ENCODE measurements around the gene MBOAT2.

The MBOAT2 gene

GRCh38 chr2:8886876-8887275 is 116.6 kb downstream of the MBOAT2 start:
- Histone ChIP-seq H3K4me1 (ENCODE audit: control insufficient read depth, low read length) (peaks cover 31% of the 10 kb centered on the region), H3K27ac (ENCODE audit: low read depth, low read length) (no peak overlapping the region), H3K4me3 (ENCODE audit: low read length) (no peak overlapping the region), H3K79me2 (ENCODE audit: control insufficient read depth, low read length) (no peaks in the 10 kb centered on the region), H3K36me3 (ENCODE audit: control insufficient read depth, low read length) (no peaks in the 10 kb centered on the region), H3K9me3 (ENCODE audit: control insufficient read depth, insufficient read depth, low read length) (no peaks in the 10 kb centered on the region), H3K4me2 (ENCODE audit: low read length) (no peak overlapping the region), H3K9me2 (replicated peaks; ENCODE audit: control insufficient read depth, low read length) (no peaks in the 10 kb centered on the region), H3F3A (ENCODE audit: control insufficient read depth, insufficient read depth) (no peaks in the 10 kb centered on the region), H3K27me3 (ENCODE audit: control insufficient read depth, low read length) (no peaks in the 10 kb centered on the region), H4K20me1 (ENCODE audit: control insufficient read depth, insufficient read depth, low read depth, low read length) (no peaks in the 10 kb centered on the region)
- TF ChIP-seq CTCF (IDR thresholded peaks at IDR 0.05; ENCODE audit: low read depth, low read length, poor library complexity, severe bottlenecking) (no peak), EZH2phosphoT487 (IDR thresholded peaks at IDR 0.05; ENCODE audit: borderline replicate concordance, low read length) (no peak)

GRCh38 chr2:8886202-8886518 is 117.3 kb downstream of the MBOAT2 start:
- Histone ChIP-seq H3K9me2 (replicated peaks; ENCODE audit: control insufficient read depth, low read length) (no peaks in the 10 kb centered on the region), H3K4me3 (ENCODE audit: low read length) (no peak overlapping the region), H3K9me3 (ENCODE audit: control insufficient read depth, insufficient read depth, low read length) (no peaks in the 10 kb centered on the region), H3F3A (ENCODE audit: control insufficient read depth, insufficient read depth) (no peaks in the 10 kb centered on the region), H4K20me1 (ENCODE audit: control insufficient read depth, insufficient read depth, low read depth, low read length) (no peaks in the 10 kb centered on the region), H3K4me2 (ENCODE audit: low read length) (no peak overlapping the region), H3K36me3 (ENCODE audit: control insufficient read depth, low read length) (no peaks in the 10 kb centered on the region), H3K27me3 (ENCODE audit: control insufficient read depth, low read length) (no peaks in the 10 kb centered on the region), H3K79me2 (ENCODE audit: control insufficient read depth, low read length) (no peaks in the 10 kb centered on the region), H3K27ac (ENCODE audit: low read depth, low read length) (no peak overlapping the region), H3K4me1 (ENCODE audit: control insufficient read depth, low read length) (peaks cover 31% of the 10 kb centered on the region)
- TF ChIP-seq CTCF (IDR thresholded peaks at IDR 0.05; ENCODE audit: low read depth, low read length, poor library complexity, severe bottlenecking), result no peak
- TF ChIP-seq EZH2phosphoT487 (IDR thresholded peaks at IDR 0.05; ENCODE audit: borderline replicate concordance, low read length), result no peak

GRCh38 chr2:8885449-8886201 is 117.9 kb downstream of the MBOAT2 start:
- Histone ChIP-seq H3K27ac (ENCODE audit: low read depth, low read length) (no peak overlapping the region), H3K9me2 (replicated peaks; ENCODE audit: control insufficient read depth, low read length) (no peaks in the 10 kb centered on the region), H4K20me1 (ENCODE audit: control insufficient read depth, insufficient read depth, low read depth, low read length) (no peaks in the 10 kb centered on the region), H3K4me3 (ENCODE audit: low read length) (no peak overlapping the region), H3K79me2 (ENCODE audit: control insufficient read depth, low read length) (no peaks in the 10 kb centered on the region), H3K4me2 (ENCODE audit: low read length) (peak overlapping the region; percentile 32; the same call in 1 of the 2 replicates), H3K9me3 (ENCODE audit: control insufficient read depth, insufficient read depth, low read length) (no peaks in the 10 kb centered on the region), H3K27me3 (ENCODE audit: control insufficient read depth, low read length) (no peaks in the 10 kb centered on the region), H3K4me1 (ENCODE audit: control insufficient read depth, low read length) (peaks cover 31% of the 10 kb centered on the region), H3K36me3 (ENCODE audit: control insufficient read depth, low read length) (no peaks in the 10 kb centered on the region), H3F3A (ENCODE audit: control insufficient read depth, insufficient read depth) (no peaks in the 10 kb centered on the region)
- no peak for TF ChIP-seq EZH2phosphoT487 (IDR thresholded peaks at IDR 0.05; ENCODE audit: borderline replicate concordance, low read length)
- TF ChIP-seq CTCF (IDR thresholded peaks at IDR 0.05; ENCODE audit: low read depth, low read length, poor library complexity, severe bottlenecking), result no peak
